Hematopoietic multipotent progenitor cell (in vitro differentiated cells): ENCODE measurements around the gene TMEM147. TPM values are rescaled to one million over a fixed set of nuclear protein-coding genes. Genes with fewer than 3 reads are reported as not detected.
A peak's percentile ranks its signal among the peaks of the same experiment; 100 is the strongest.

Source experiments
- DNase-seq, 3 donors: peaks; one replicate each; pipeline ENCODE4 v3.0.0-alpha.2; 2011 to 2015; ENCODE audit warnings: low read depth in 2 of 3, low spot score in 2 of 3
- total RNA-seq: library from RNA; depleted of rRNA; stranded (reverse); fragments of >200 nt; gene quantifications from one replicate; pipeline ENCODE4 v1.2.3, GENCODE V29; 2012

The TMEM147 gene
- total RNA-seq, 1 donor, result 71.9 TPM

GRCh38 chr19:35518313-35518712 is 27.1 kb upstream of the TMEM147 start:
- no peak for DNase-seq

- DNase-seq, result no peak
Observed at GRCh38 chr19:35519291-35519690, 26.1 kb upstream of the TMEM147 start.

GRCh38 chr19:35521124-35521743 is 24.2 kb upstream of the TMEM147 start:
- DNase-seq, result no peak

GRCh38 chr19:35522745-35523327 is 22.6 kb upstream of the TMEM147 start:
- DNase-seq, result no peak

- no peak for DNase-seq
Observed at GRCh38 chr19:35524181-35524837, 21.1 kb upstream of the TMEM147 start.

GRCh38 chr19:35525873-35526272 is 19.6 kb upstream of the TMEM147 start:
- no peak for DNase-seq

GRCh38 chr19:35528218-35529038 is 17.0 kb upstream of the TMEM147 start, which contains the start of gene SBSN:
SBSN (minus strand) TSS chr19:35528311; CDS start chr19:35528281, 30 bp downstream.
- DNase-seq, result no peak

GRCh38 chr19:35529241-35530218 is 15.9 kb upstream of the TMEM147 start:
- DNase-seq, result peak in 1 of 3 donors; percentile 86

- no peak for DNase-seq
Observed at GRCh38 chr19:35531291-35531690, 14.1 kb upstream of the TMEM147 start.

- no peak for DNase-seq
Observed at GRCh38 chr19:35533201-35533821, 12.1 kb upstream of the TMEM147 start, which contains the start of gene GAPDHS. GAPDHS (plus strand) TSS chr19:35533456; CDS start chr19:35533528, 72 bp downstream.

- peak in 2 of 3 donors; percentile 77 to 83 for DNase-seq
Observed at GRCh38 chr19:35533822-35534392, 11.5 kb upstream of the TMEM147 start.

GRCh38 chr19:35534803-35535480 is 10.5 kb upstream of the TMEM147 start:
- no peak for DNase-seq

- DNase-seq, result no peak
Observed at GRCh38 chr19:35539314-35539713, 6.1 kb upstream of the TMEM147 start.

- no peak for DNase-seq
Observed at GRCh38 chr19:35539850-35540249, 5.6 kb upstream of the TMEM147 start.

- DNase-seq, result no peak
Observed at GRCh38 chr19:35540356-35540927, 5.0 kb upstream of the TMEM147 start.

- DNase-seq, result no peak
Observed at GRCh38 chr19:35542209-35542608, 3.2 kb upstream of the TMEM147 start.

- DNase-seq, result no peak
Observed at GRCh38 chr19:35543280-35544109, 1.9 kb upstream of the TMEM147 start.
